K562 (cell line): ENCODE results near the gene NACC1. TPM values are rescaled to one million over a fixed set of nuclear protein-coding genes. Genes with fewer than 3 reads are reported as not detected.

Experiments
- ARID1B ChIP-seq: fragments of 450-650 bp; IDR thresholded peaks from 2 replicates; pipeline ENCODE4 v1.6.1; 2016; ENCODE audit warnings: antibody characterized with exemption, mild to moderate bottlenecking, inconsistent platforms
- ATF1 ChIP-seq, 2 experiments: fragments of 450-650 bp in 1 of 2; IDR thresholded peaks; 2 replicates each; pipeline ENCODE4 v1.6.1; 2016; ENCODE audit warnings: missing compliant biosample characterization in 1 of 2, missing genetic modification characterization in 1 of 2
- BDP1 ChIP-seq: IDR thresholded peaks from 3 replicates; pipeline ENCODE4 v1.6.1; 2011; ENCODE audit not compliant: insufficient read length, insufficient read depth
- CHCHD3 ChIP-seq: fragments of 250-450 bp; sonication (Bioruptor Pico); IDR thresholded peaks from 2 replicates; pipeline ENCODE4 v2.1.2; 2022; ENCODE audit warnings: mild to moderate bottlenecking
- MECOM ChIP-seq: fragments of 250-450 bp; sonication (Bioruptor Pico); IDR thresholded peaks from 2 replicates; pipeline ENCODE4 v1.8.0; 2022; ENCODE audit warnings: inconsistent platforms
- PHF8 ChIP-seq: fragments of 200-600 bp; sonication (generic); IDR thresholded peaks from 2 replicates; pipeline ENCODE4 v1.6.1; 2012; ENCODE audit warnings: mixed run types, mild to moderate bottlenecking, inconsistent platforms, low read length, moderate library complexity, borderline replicate concordance
- RBBP5 ChIP-seq: fragments of 200-600 bp; sonication (generic); IDR thresholded peaks from 2 replicates; pipeline ENCODE4 v1.6.1; 2012; ENCODE audit warnings: borderline replicate concordance, mild to moderate bottlenecking, low read length, control low read depth, inconsistent platforms; ENCODE audit not compliant: insufficient read depth, poor library complexity, severe bottlenecking
- SOX6 ChIP-seq: fragments of 450-650 bp; IDR thresholded peaks from 2 replicates; pipeline ENCODE4 v1.6.1; 2014; ENCODE audit warnings: mild to moderate bottlenecking
- TBL1XR1 ChIP-seq, 2 experiments: IDR thresholded peaks; 2 replicates each; pipeline ENCODE4 v1.6.1; 2012; ENCODE audit warnings: improper control_type of control experiment in 2 of 2, low read length in 2 of 2, mild to moderate bottlenecking in 1 of 2
- polyA plus RNA-seq, 8 experiments: library from polyadenylated mRNA; depleted of rRNA in 4 of 8; stranded (reverse) in 5 of 8; unstranded in 3 of 8; fragments of >200 nt; fragmentation: Nextera tagmentation in 2 of 8; fragmentation: Illumina TruSeq in 1 of 8; extraction: Ambion mirVana in 2 of 8; extraction: Trizol in 1 of 8; gene quantifications; 2 replicates each; pipeline versions ENCODE4 v1.2.1 to v1.2.3, GENCODE V29; 2011 to 2014; ENCODE audit warnings: inconsistent platforms in 1 of 8, missing spikeins in 1 of 8
- total RNA-seq, 7 experiments: library from RNA; depleted of rRNA in 6 of 7; stranded (reverse); fragments of >200 nt in 6 of 7; fragmentation: Illumina TruSeq in 2 of 7; extraction: Trizol in 2 of 7; gene quantifications; 2 replicates each; pipeline versions ENCODE4 v1.2.1 to v1.2.3, GENCODE V29; 2011 to 2021; ENCODE audit warnings: low replicate concordance in 1 of 7
- TF ChIP-seq, protein P1 (sequence below), 2 experiments: fragments of 450-650 bp in 1 of 2; sonication (generic) in 1 of 2; formaldehyde crosslinking in 1 of 2; IDR thresholded peaks; 2 replicates each; pipeline versions ENCODE4 v1.7.1 to v1.9.0; 2016 to 2022; ENCODE audit warnings: inconsistent platforms in 1 of 2, mild to moderate bottlenecking in 1 of 2, missing genetic modification reagents in 1 of 2
- TF ChIP-seq, protein P2 (sequence below): fragments of 450-650 bp; IDR thresholded peaks from 2 replicates; pipeline ENCODE4 v1.6.1; 2016; ENCODE audit warnings: low read depth, mild to moderate bottlenecking, moderate library complexity
- TF ChIP-seq, protein P3 (sequence below): fragments of 250-450 bp; sonication (Bioruptor Pico); IDR thresholded peaks from 2 replicates; pipeline ENCODE4 v1.4.0; 2020
- TF ChIP-seq, protein P4 (sequence below): fragments of 250-450 bp; sonication (Bioruptor Pico); IDR thresholded peaks from 2 replicates; pipeline ENCODE4 v1.5.0; 2021; ENCODE audit warnings: mild to moderate bottlenecking, borderline replicate concordance

Gene NACC1
- total and polyA plus RNA-seq, 9 of the 15 experiments (the other 6 are each of a cell fraction or from before 2014, with no cell fraction given) = 0.04 to 96.6 (median 25.8) TPM

DNA sequence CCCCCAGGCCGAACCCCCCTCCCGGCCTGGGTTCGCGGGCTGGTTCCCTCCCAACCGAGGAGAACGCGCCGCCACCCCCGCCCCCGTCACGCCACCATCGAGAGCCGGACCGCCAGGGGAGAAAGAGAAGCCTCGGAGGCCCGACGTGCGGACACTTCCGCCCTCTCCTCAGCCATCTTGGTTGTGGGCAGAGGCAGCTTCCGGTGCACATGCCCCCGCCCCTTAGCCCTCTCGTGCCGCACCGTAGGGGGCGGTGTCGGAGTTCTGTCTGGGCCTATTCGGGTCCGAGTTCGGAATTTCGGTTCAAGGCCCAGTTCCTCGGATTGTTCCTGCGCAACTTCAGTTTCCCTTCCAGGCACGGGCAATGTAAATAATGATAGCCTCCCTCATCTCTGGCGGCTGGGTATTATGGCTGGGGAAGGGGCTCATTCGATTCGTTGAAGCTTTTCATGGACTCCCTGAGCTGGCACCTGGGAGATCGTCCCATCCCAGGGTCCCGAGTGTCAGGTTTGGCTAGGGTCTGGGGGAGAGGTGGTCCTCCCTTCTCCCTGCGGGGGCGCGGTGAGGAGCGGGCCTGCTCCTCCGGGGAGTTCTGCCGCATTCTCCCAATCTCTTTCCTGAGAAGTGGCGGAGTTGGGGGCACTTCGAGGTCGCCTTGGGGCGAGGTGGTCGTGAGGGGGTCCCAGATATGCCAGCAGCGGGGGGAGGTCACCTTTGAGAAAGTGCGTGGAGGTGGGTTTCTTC lies 32.3 kb downstream of the NACC1 start, which contains the start of the genes IER2 and STX10 (continued):
- TF ChIP-seq, protein P1, sequence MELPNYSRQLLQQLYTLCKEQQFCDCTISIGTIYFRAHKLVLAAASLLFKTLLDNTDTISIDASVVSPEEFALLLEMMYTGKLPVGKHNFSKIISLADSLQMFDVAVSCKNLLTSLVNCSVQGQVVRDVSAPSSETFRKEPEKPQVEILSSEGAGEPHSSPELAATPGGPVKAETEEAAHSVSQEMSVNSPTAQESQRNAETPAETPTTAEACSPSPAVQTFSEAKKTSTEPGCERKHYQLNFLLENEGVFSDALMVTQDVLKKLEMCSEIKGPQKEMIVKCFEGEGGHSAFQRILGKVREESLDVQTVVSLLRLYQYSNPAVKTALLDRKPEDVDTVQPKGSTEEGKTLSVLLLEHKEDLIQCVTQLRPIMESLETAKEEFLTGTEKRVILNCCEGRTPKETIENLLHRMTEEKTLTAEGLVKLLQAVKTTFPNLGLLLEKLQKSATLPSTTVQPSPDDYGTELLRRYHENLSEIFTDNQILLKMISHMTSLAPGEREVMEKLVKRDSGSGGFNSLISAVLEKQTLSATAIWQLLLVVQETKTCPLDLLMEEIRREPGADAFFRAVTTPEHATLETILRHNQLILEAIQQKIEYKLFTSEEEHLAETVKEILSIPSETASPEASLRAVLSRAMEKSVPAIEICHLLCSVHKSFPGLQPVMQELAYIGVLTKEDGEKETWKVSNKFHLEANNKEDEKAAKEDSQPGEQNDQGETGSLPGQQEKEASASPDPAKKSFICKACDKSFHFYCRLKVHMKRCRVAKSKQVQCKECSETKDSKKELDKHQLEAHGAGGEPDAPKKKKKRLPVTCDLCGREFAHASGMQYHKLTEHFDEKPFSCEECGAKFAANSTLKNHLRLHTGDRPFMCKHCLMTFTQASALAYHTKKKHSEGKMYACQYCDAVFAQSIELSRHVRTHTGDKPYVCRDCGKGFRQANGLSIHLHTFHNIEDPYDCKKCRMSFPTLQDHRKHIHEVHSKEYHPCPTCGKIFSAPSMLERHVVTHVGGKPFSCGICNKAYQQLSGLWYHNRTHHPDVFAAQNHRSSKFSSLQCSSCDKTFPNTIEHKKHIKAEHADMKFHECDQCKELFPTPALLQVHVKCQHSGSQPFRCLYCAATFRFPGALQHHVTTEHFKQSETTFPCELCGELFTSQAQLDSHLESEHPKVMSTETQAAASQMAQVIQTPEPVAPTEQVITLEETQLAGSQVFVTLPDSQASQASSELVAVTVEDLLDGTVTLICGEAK (IDR thresholded peaks at IDR 0.05) = peak; percentile 98
- TF ChIP-seq, protein P1 (CRISPR knock-in tag; IDR thresholded peaks at IDR 0.05) = no peak
- peak; percentile 77 for TF ChIP-seq SOX6
- TF ChIP-seq ATF1 (CRISPR knock-in tag; IDR thresholded peaks at IDR 0.05) = no peak
- TF ChIP-seq ATF1 (tag; IDR thresholded peaks at IDR 0.05) = peak; percentile 83
- TF ChIP-seq RBBP5 = no peak
- TF ChIP-seq CHCHD3 = no peak
- peak; percentile 44 for TF ChIP-seq ARID1B
- TF ChIP-seq, protein P2, sequence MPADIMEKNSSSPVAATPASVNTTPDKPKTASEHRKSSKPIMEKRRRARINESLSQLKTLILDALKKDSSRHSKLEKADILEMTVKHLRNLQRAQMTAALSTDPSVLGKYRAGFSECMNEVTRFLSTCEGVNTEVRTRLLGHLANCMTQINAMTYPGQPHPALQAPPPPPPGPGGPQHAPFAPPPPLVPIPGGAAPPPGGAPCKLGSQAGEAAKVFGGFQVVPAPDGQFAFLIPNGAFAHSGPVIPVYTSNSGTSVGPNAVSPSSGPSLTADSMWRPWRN = no peak; the same call in 1 of the 2 replicates
- peak; percentile 59; the same call in 1 of the 2 replicates for TF ChIP-seq PHF8
- no peak for TF ChIP-seq BDP1
- TF ChIP-seq, protein P3, sequence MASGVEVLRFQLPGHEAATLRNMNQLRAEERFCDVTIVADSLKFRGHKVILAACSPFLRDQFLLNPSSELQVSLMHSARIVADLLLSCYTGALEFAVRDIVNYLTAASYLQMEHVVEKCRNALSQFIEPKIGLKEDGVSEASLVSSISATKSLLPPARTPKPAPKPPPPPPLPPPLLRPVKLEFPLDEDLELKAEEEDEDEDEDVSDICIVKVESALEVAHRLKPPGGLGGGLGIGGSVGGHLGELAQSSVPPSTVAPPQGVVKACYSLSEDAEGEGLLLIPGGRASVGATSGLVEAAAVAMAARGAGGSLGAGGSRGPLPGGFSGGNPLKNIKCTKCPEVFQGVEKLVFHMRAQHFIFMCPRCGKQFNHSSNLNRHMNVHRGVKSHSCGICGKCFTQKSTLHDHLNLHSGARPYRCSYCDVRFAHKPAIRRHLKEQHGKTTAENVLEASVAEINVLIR (CRISPR knock-in tag) = no peak
- TF ChIP-seq, protein P4, sequence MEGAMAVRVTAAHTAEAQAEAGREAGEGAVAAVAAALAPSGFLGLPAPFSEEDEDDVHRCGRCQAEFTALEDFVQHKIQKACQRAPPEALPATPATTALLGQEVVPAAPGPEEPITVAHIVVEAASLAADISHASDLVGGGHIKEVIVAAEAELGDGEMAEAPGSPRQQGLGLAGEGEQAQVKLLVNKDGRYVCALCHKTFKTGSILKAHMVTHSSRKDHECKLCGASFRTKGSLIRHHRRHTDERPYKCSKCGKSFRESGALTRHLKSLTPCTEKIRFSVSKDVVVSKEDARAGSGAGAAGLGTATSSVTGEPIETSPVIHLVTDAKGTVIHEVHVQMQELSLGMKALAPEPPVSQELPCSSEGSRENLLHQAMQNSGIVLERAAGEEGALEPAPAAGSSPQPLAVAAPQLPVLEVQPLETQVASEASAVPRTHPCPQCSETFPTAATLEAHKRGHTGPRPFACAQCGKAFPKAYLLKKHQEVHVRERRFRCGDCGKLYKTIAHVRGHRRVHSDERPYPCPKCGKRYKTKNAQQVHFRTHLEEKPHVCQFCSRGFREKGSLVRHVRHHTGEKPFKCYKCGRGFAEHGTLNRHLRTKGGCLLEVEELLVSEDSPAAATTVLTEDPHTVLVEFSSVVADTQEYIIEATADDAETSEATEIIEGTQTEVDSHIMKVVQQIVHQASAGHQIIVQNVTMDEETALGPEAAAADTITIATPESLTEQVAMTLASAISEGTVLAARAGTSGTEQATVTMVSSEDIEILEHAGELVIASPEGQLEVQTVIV (CRISPR knock-in tag) = no peak
- peak in 1 of 2 experiments; percentile 37; a peak in 1 of 4 replicates for TF ChIP-seq TBL1XR1 (IDR thresholded peaks at IDR 0.05; ENCODE audit: low read length in 2 of 2)
- no peak for TF ChIP-seq MECOM (CRISPR knock-in tag)
